Ovary (tissue), 3 donors: ENCODE data around the gene SCRN2.

Experiments
- EP300 ChIP-seq: sonication (generic); formaldehyde crosslinking; IDR thresholded peaks from one replicate; pipeline ENCODE4 v1.6.1; 2017; ENCODE audit warnings: antibody characterized with exemption
- POLR2A ChIP-seq: fragments of 450-650 bp; IDR thresholded peaks from one replicate; pipeline ENCODE4 v1.6.1; 2017; ENCODE audit warnings: antibody characterized with exemption, mild to moderate bottlenecking, moderate library complexity
- TF ChIP-seq, protein P1 (sequence below), 3 donors: fragments of 450-650 bp in 2 of 3; fragments of 200-600 bp in 1 of 3; IDR thresholded peaks; one replicate each; pipeline versions ENCODE4 v1.5.1 to v1.8.0; 2016 to 2022; ENCODE audit warnings: antibody characterized with exemption in 3 of 3, mild to moderate bottlenecking in 1 of 3
- donor health status: DM: no; HTN: no; CAD: no.

DNA sequence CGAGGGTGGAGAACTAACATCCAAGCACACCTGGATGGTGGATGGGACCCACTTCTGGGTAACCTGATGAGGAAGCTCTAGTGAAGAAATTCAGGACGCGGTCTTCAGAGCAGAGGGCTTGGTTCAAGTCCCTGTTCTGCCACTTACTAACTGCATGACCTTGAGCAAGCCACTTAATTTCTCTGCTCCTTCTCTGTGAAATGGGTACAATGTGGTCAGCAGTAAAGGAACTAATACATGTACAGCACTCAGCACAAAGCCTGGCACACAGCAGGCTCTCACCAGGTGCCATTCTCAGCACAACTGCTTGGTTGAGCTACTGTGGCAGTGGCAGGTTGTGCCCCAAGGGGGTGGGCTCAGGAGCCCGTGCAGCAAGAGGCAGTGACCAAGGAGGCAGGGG, 17.6 kb downstream of the SCRN2 start:
- TF ChIP-seq, protein P1, sequence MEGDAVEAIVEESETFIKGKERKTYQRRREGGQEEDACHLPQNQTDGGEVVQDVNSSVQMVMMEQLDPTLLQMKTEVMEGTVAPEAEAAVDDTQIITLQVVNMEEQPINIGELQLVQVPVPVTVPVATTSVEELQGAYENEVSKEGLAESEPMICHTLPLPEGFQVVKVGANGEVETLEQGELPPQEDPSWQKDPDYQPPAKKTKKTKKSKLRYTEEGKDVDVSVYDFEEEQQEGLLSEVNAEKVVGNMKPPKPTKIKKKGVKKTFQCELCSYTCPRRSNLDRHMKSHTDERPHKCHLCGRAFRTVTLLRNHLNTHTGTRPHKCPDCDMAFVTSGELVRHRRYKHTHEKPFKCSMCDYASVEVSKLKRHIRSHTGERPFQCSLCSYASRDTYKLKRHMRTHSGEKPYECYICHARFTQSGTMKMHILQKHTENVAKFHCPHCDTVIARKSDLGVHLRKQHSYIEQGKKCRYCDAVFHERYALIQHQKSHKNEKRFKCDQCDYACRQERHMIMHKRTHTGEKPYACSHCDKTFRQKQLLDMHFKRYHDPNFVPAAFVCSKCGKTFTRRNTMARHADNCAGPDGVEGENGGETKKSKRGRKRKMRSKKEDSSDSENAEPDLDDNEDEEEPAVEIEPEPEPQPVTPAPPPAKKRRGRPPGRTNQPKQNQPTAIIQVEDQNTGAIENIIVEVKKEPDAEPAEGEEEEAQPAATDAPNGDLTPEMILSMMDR (IDR thresholded peaks at IDR 0.05): no peak
- TF ChIP-seq POLR2A (no peak), EP300 (no peak)
